Measurements from ENCODE around the gene BBLN. TPM values are rescaled to one million over a fixed set of nuclear protein-coding genes. Genes with fewer than 3 reads are reported as not detected.

The BBLN gene
- total RNA-seq, 2 donors from 2014 or later = 65.7 to 82.1 TPM

DNA sequence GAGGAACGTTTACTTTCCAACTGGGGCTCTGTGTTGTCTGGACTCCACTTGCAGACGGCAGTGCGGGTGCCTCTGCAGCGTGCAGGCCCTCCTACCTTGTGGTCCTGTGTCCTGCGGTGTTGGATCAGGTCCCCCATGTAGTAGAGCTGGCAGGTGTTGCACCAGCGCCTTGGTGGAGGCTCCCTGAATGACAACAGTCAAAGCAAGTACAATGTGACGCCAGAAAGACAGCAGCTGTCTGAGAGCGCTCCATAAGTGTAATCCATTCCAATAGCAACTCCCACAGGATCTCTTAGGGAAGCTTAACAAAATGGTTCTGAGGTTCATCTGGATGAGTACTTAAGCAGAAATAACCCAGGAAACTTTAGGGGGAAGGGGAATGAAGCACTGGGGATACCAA, 9.9 kb downstream of the BBLN start:
- Histone ChIP-seq H3K4me3 (ENCODE audit: low read length) (no peak overlapping the region), H3K36me3 (ENCODE audit: control insufficient read depth, insufficient read depth, low read length) (peaks cover 60% of the 10 kb centered on the region), H3K27me3 (ENCODE audit: control insufficient read depth, insufficient read depth, low read length, poor library complexity, severe bottlenecking) (no peaks in the 10 kb centered on the region), H3K9ac (ENCODE audit: extremely low read depth, low read length, poor library complexity, severe bottlenecking) (no peak overlapping the region), H3K9me3 (ENCODE audit: control insufficient read depth, low read length) (no peaks in the 10 kb centered on the region), H3K27ac (ENCODE audit: low read depth, low read length) (no peak overlapping the region), H3K4me1 (ENCODE audit: control insufficient read depth, insufficient read depth, low read length) (no peaks in the 10 kb centered on the region)
- no peaks in the 10 kb centered on the region for H3K9me3 Mint-ChIP-seq
- no peak for DNase-seq
- TF ChIP-seq, protein P1, sequence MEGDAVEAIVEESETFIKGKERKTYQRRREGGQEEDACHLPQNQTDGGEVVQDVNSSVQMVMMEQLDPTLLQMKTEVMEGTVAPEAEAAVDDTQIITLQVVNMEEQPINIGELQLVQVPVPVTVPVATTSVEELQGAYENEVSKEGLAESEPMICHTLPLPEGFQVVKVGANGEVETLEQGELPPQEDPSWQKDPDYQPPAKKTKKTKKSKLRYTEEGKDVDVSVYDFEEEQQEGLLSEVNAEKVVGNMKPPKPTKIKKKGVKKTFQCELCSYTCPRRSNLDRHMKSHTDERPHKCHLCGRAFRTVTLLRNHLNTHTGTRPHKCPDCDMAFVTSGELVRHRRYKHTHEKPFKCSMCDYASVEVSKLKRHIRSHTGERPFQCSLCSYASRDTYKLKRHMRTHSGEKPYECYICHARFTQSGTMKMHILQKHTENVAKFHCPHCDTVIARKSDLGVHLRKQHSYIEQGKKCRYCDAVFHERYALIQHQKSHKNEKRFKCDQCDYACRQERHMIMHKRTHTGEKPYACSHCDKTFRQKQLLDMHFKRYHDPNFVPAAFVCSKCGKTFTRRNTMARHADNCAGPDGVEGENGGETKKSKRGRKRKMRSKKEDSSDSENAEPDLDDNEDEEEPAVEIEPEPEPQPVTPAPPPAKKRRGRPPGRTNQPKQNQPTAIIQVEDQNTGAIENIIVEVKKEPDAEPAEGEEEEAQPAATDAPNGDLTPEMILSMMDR (conservative IDR thresholded peaks at IDR 0.05) = no peak
- no peak overlapping the region for H3K4me3 Mint-ChIP-seq
- H3K4me1 Mint-ChIP-seq = no peaks in the 10 kb centered on the region
- no peak overlapping the region for H3K27ac Mint-ChIP-seq
- WGBS, 2 experiments (ENCODE audit: insufficient coverage in 1 of 2, insufficient read length in 1 of 2) = 88 to 100% methylated on average over 7 to 8 of the region's 8 CpGs
- peaks cover 64% of the 10 kb centered on the region for H3K36me3 Mint-ChIP-seq (ENCODE audit: low read depth)
- H3K27me3 Mint-ChIP-seq (ENCODE audit: insufficient read depth) = no peaks in the 10 kb centered on the region

DNA sequence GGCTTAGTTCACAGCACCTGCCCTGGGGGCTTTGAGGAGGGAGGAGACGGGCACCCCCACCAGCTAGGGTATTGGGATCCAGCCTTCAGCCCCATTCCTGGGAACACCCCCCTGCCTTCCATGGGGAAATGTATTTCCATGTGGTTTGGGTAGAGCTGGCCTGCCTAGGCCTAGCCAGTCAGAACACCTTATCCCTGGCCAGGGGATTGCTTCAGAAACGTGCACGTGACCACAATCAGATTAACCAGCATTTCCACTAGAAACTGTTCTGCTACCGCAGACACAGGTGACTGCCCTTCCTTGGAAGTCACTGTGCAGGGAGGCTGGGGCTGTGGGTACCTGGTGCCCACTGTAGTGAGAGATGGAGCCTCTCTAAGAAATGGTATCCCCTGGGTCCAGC, 14.0 kb downstream of the BBLN start:
- Mint-ChIP-seq H3K4me3 (no peak overlapping the region), H3K27me3 (ENCODE audit: insufficient read depth) (no peaks in the 10 kb centered on the region), H3K4me1 (no peaks in the 10 kb centered on the region), H3K27ac (no peak overlapping the region), H3K36me3 (ENCODE audit: low read depth) (peaks cover 69% of the 10 kb centered on the region), H3K9me3 (peaks cover 3% of the 10 kb centered on the region)
- TF ChIP-seq, protein P1 (conservative IDR thresholded peaks at IDR 0.05) = no peak
- no peak for DNase-seq
- Histone ChIP-seq H3K9ac (ENCODE audit: extremely low read depth, low read length, poor library complexity, severe bottlenecking) (no peak overlapping the region), H3K27me3 (ENCODE audit: control insufficient read depth, insufficient read depth, low read length, poor library complexity, severe bottlenecking) (no peaks in the 10 kb centered on the region), H3K4me1 (ENCODE audit: control insufficient read depth, insufficient read depth, low read length) (no peaks in the 10 kb centered on the region), H3K9me3 (ENCODE audit: control insufficient read depth, low read length) (peaks cover 4% of the 10 kb centered on the region), H3K27ac (ENCODE audit: low read depth, low read length) (no peak overlapping the region), H3K36me3 (ENCODE audit: control insufficient read depth, insufficient read depth, low read length) (peaks cover 69% of the 10 kb centered on the region), H3K4me3 (ENCODE audit: low read length) (no peak overlapping the region)
- WGBS, 2 experiments (ENCODE audit: insufficient coverage in 1 of 2, insufficient read length in 1 of 2) = 95 to 100% methylated on average over 2 to 4 of the region's 4 CpGs

DNA sequence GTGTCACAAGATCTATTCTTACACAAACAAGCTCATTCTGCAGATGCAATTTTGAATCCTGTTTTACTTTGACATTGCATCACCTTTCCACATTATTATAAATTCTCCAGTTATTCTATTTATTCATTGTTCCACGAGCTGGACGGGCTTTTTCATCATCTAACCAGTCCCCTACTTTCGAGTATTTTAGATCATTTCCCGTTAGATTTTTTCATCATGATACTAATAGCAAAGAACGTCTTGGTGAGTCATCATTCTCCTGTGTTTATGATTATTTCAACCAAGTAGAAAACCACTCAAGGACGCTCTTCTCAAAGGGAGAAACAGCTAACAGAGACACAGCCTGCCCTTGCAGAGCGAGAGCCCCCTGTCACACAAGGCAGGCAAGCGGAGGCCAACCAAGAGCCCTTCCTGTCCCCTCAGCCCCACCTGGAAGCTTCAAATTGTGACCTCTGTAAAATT, 15.1 kb downstream of the BBLN start:
- H3K36me3 ChIP-seq (ENCODE audit: control insufficient read depth, insufficient read depth, low read length) = peaks cover 69% of the 10 kb centered on the region
- DNase-seq = no peak
- no peak overlapping the region for H3K27ac ChIP-seq (ENCODE audit: low read depth, low read length)
- WGBS, 2 experiments (ENCODE audit: insufficient coverage in 1 of 2, insufficient read length in 1 of 2) = 81 to 84% methylated on average over 8 of the region's 8 CpGs
- H3K27ac Mint-ChIP-seq = no peak overlapping the region
- peaks cover 13% of the 10 kb centered on the region for H3K9me3 ChIP-seq (ENCODE audit: control insufficient read depth, low read length)
- no peak overlapping the region for H3K4me3 Mint-ChIP-seq
- no peaks in the 10 kb centered on the region for H3K4me1 Mint-ChIP-seq
- H3K27me3 ChIP-seq (ENCODE audit: control insufficient read depth, insufficient read depth, low read length, poor library complexity, severe bottlenecking) = no peaks in the 10 kb centered on the region
- peaks cover 69% of the 10 kb centered on the region for H3K36me3 Mint-ChIP-seq (ENCODE audit: low read depth)
- TF ChIP-seq, protein P1 (conservative IDR thresholded peaks at IDR 0.05) = no peak
- no peak overlapping the region for H3K4me3 ChIP-seq (ENCODE audit: low read length)
- H3K9me3 Mint-ChIP-seq = peaks cover 5% of the 10 kb centered on the region
- no peaks in the 10 kb centered on the region for H3K27me3 Mint-ChIP-seq (ENCODE audit: insufficient read depth)
- H3K9ac ChIP-seq (ENCODE audit: extremely low read depth, low read length, poor library complexity, severe bottlenecking) = no peak overlapping the region
- no peaks in the 10 kb centered on the region for H3K4me1 ChIP-seq (ENCODE audit: control insufficient read depth, insufficient read depth, low read length)

Data from endodermal cell (in vitro differentiated cells).